Activated CD8-positive, alpha-beta T cell treated with anti-CD3 and anti-CD28 coated beads, Interleukin-2, amount 10 ng/mL, durations not matched to agents 7 days and 5 days (primary cell): ENCODE results near the gene GNA15. TPM values are rescaled to one million over a fixed set of nuclear protein-coding genes. Genes with fewer than 3 reads are reported as not detected.

ENCODE experiments used
- ATAC-seq: fragments of 150-1000 bp; cut with Tn5 transposase; one replicate; pipeline ENCODE4 v1.10.0; 2021; ENCODE audit warnings: moderate library complexity
- CTCF ChIA-PET: fragments of 350-600 bp; sonication (Branson Sonifier 250); formaldehyde crosslinking; loops from one replicate; lab custom pipeline; 2021; ENCODE audit warnings: antibody characterized with exemption; lab: Charles Lee
- POLR2A ChIA-PET: fragments of 350-600 bp; sonication (Branson Sonifier 250); formaldehyde crosslinking; loops from one replicate; lab custom pipeline; 2021; ENCODE audit warnings: antibody characterized with exemption; lab: Charles Lee
- DNase-seq: peaks from one replicate; pipeline ENCODE4 v3.0.0-alpha.2; 2020
- H3K27ac Mint-ChIP-seq: one replicate; pipeline ENCODE4 v1.8.0; 2021; ENCODE audit warnings: mild to moderate bottlenecking, mixed read lengths
- H3K27me3 Mint-ChIP-seq: one replicate; pipeline ENCODE4 v1.8.0; 2021; ENCODE audit warnings: low read depth, mixed read lengths
- H3K36me3 Mint-ChIP-seq: one replicate; pipeline ENCODE4 v1.8.0; 2021; ENCODE audit warnings: low read depth, mixed read lengths
- H3K4me1 Mint-ChIP-seq: one replicate; pipeline ENCODE4 v1.8.0; 2021; ENCODE audit warnings: low read depth, mixed read lengths
- H3K4me3 Mint-ChIP-seq: one replicate; pipeline ENCODE4 v1.8.0; 2021; ENCODE audit warnings: mild to moderate bottlenecking, mixed read lengths
- H3K9me3 Mint-ChIP-seq: one replicate; pipeline ENCODE4 v1.8.0; 2022; ENCODE audit warnings: mixed read lengths; ENCODE audit not compliant: insufficient read depth
- total RNA-seq, 2 experiments: library from RNA; stranded (reverse); gene quantifications; one replicate each; pipeline ENCODE4 v1.2.3, GENCODE V29; 2021

The GNA15 gene
- total RNA-seq, 2 experiments from 2014 or later, result 23.8 to 24.5 TPM

GRCh38 chr19:3108775-3109174, 27.1 kb upstream of the GNA15 start:
- peak; percentile 81 for ATAC-seq
- ChIA-PET POLR2A (interaction anchor here (0.9 kb wide), 1 partner anchor 47 kb away, joined by 3 read pairs; the partner anchor contains the start of gene TLE5), CTCF (interaction anchor here (0.6 to 3.3 kb wide), 30 partner anchors 8 to 460 kb away, joined by 3 to 22 read pairs (median 4); partner anchors contain the start of gene TLE6)
- no peaks in the 10 kb centered on the region for H3K27me3 Mint-ChIP-seq
- H3K4me1 Mint-ChIP-seq, result peaks cover 15% of the 10 kb centered on the region
- peak; percentile 80 for DNase-seq
- no peaks in the 10 kb centered on the region for H3K36me3 Mint-ChIP-seq
- H3K27ac Mint-ChIP-seq, result no peak overlapping the region
- H3K4me3 Mint-ChIP-seq, result no peak overlapping the region
- no peaks in the 10 kb centered on the region for H3K9me3 Mint-ChIP-seq

GRCh38 chr19:3109491-3109890, 26.3 kb upstream of the GNA15 start:
- Mint-ChIP-seq H3K4me1 (peaks cover 8% of the 10 kb centered on the region), H3K27ac (no peak overlapping the region), H3K4me3 (no peak overlapping the region), H3K27me3 (no peaks in the 10 kb centered on the region), H3K9me3 (no peaks in the 10 kb centered on the region), H3K36me3 (no peaks in the 10 kb centered on the region)
- DNase-seq (no peak), ATAC-seq (no peak)
- POLR2A ChIA-PET, result no interaction called here
- CTCF ChIA-PET, result interaction anchor here (1.1 to 3.3 kb wide), 5 partner anchors 26 to 461 kb away, joined by 3 to 22 read pairs (median 5); no protein-coding TSS in a partner anchor

GRCh38 chr19:3110126-3110825, 25.6 kb upstream of the GNA15 start:
- Mint-ChIP-seq H3K9me3 (no peaks in the 10 kb centered on the region), H3K27ac (no peak overlapping the region), H3K36me3 (no peaks in the 10 kb centered on the region), H3K27me3 (no peaks in the 10 kb centered on the region), H3K4me1 (peaks cover 8% of the 10 kb centered on the region), H3K4me3 (no peak overlapping the region)
- ATAC-seq, result no peak
- ChIA-PET POLR2A (no interaction called here), CTCF (interaction anchor here (1.1 to 3.3 kb wide), 3 partner anchors 15 to 148 kb away, joined by 3 to 22 read pairs (median 3); no protein-coding TSS in a partner anchor)
- no peak for DNase-seq

- no peaks in the 10 kb centered on the region for H3K9me3 Mint-ChIP-seq
- no peaks in the 10 kb centered on the region for H3K27me3 Mint-ChIP-seq
- ATAC-seq, result no peak
- ChIA-PET CTCF (interaction anchor here (1.3 kb wide), 1 partner anchor 21 kb away, joined by 3 read pairs; no protein-coding TSS in a partner anchor), POLR2A (no interaction called here)
- H3K4me1 Mint-ChIP-seq, result peaks cover 8% of the 10 kb centered on the region
- no peak overlapping the region for H3K4me3 Mint-ChIP-seq
- H3K36me3 Mint-ChIP-seq, result no peaks in the 10 kb centered on the region
- H3K27ac Mint-ChIP-seq, result no peak overlapping the region
- DNase-seq, result no peak
Measured at GRCh38 chr19:3111586-3112247, 24.1 kb upstream of the GNA15 start.

- no peak for ATAC-seq
- ChIA-PET POLR2A (no interaction called here), CTCF (interaction anchor here (0.7 to 2.4 kb wide), 2 partner anchors 9 to 14 kb away, joined by 3 to 11 read pairs; no protein-coding TSS in a partner anchor)
- no peak overlapping the region for H3K27ac Mint-ChIP-seq
- H3K4me3 Mint-ChIP-seq, result no peak overlapping the region
- peaks cover 8% of the 10 kb centered on the region for H3K4me1 Mint-ChIP-seq
- no peaks in the 10 kb centered on the region for H3K27me3 Mint-ChIP-seq
- H3K36me3 Mint-ChIP-seq, result no peaks in the 10 kb centered on the region
- H3K9me3 Mint-ChIP-seq, result no peaks in the 10 kb centered on the region
- DNase-seq, result no peak
Measured at GRCh38 chr19:3112375-3113099, 23.3 kb upstream of the GNA15 start.

- no peaks in the 10 kb centered on the region for H3K27me3 Mint-ChIP-seq
- no peak overlapping the region for H3K27ac Mint-ChIP-seq
- CTCF ChIA-PET, result interaction anchor here (0.7 to 2.4 kb wide), 2 partner anchors 9 to 13 kb away, joined by 3 to 11 read pairs; no protein-coding TSS in a partner anchor
- no peak overlapping the region for H3K4me3 Mint-ChIP-seq
- POLR2A ChIA-PET, result no interaction called here
- no peaks in the 10 kb centered on the region for H3K36me3 Mint-ChIP-seq
- peaks cover 8% of the 10 kb centered on the region for H3K4me1 Mint-ChIP-seq
- H3K9me3 Mint-ChIP-seq, result no peaks in the 10 kb centered on the region
- no peak for ATAC-seq
- DNase-seq, result no peak
Measured at GRCh38 chr19:3113100-3114017, 22.5 kb upstream of the GNA15 start.

- no peak overlapping the region for H3K27ac Mint-ChIP-seq
- no peak overlapping the region for H3K4me3 Mint-ChIP-seq
- ATAC-seq (no peak), DNase-seq (no peak)
- peaks cover 4% of the 10 kb centered on the region for H3K4me1 Mint-ChIP-seq
- POLR2A ChIA-PET, result no interaction called here
- CTCF ChIA-PET, result interaction anchor here (2.4 kb wide), 1 partner anchor 10 kb away, joined by 11 read pairs; no protein-coding TSS in a partner anchor
- no peaks in the 10 kb centered on the region for H3K9me3 Mint-ChIP-seq
- H3K36me3 Mint-ChIP-seq, result no peaks in the 10 kb centered on the region
- H3K27me3 Mint-ChIP-seq, result no peaks in the 10 kb centered on the region
Measured at GRCh38 chr19:3114018-3114726, 21.7 kb upstream of the GNA15 start.

GRCh38 chr19:3114811-3115210, 21.0 kb upstream of the GNA15 start:
- no peak for ATAC-seq
- DNase-seq, result no peak
- ChIA-PET CTCF (interaction anchor here (2.4 kb wide), 1 partner anchor 11 kb away, joined by 11 read pairs; no protein-coding TSS in a partner anchor), POLR2A (no interaction called here)
- Mint-ChIP-seq H3K4me1 (peaks cover 2% of the 10 kb centered on the region), H3K4me3 (no peak overlapping the region), H3K27ac (no peak overlapping the region), H3K27me3 (no peaks in the 10 kb centered on the region), H3K9me3 (no peaks in the 10 kb centered on the region), H3K36me3 (no peaks in the 10 kb centered on the region)

GRCh38 chr19:3115411-3115810, 20.4 kb upstream of the GNA15 start:
- H3K9me3 Mint-ChIP-seq, result no peaks in the 10 kb centered on the region
- H3K4me3 Mint-ChIP-seq, result no peak overlapping the region
- POLR2A ChIA-PET, result no interaction called here
- H3K27ac Mint-ChIP-seq, result no peak overlapping the region
- H3K4me1 Mint-ChIP-seq, result peaks cover 2% of the 10 kb centered on the region
- no peaks in the 10 kb centered on the region for H3K36me3 Mint-ChIP-seq
- no peak for ATAC-seq
- no peaks in the 10 kb centered on the region for H3K27me3 Mint-ChIP-seq
- no peak for DNase-seq
- CTCF ChIA-PET, result no interaction called here

GRCh38 chr19:3115916-3116602, 19.8 kb upstream of the GNA15 start:
- H3K4me3 Mint-ChIP-seq, result no peak overlapping the region
- no peak for ATAC-seq
- CTCF ChIA-PET, result interaction anchor here (1.0 to 1.3 kb wide), 3 partner anchors 8 to 166 kb away, joined by 4 to 5 read pairs (median 4); no protein-coding TSS in a partner anchor

More at GRCh38 chr19:3115916-3116602, 19.8 kb upstream of the GNA15 start:
- POLR2A ChIA-PET, result no interaction called here
- DNase-seq, result no peak
- Mint-ChIP-seq H3K27ac (no peak overlapping the region), H3K36me3 (no peaks in the 10 kb centered on the region), H3K9me3 (no peaks in the 10 kb centered on the region), H3K27me3 (no peaks in the 10 kb centered on the region), H3K4me1 (no peaks in the 10 kb centered on the region)
